Measurements from ENCODE around the gene FBXW8.

FBXW8 gene

GRCh38 chr12:117023998-117024960 lies 113.5 kb downstream of the FBXW8 start:
- no peak for TF ChIP-seq CTCF (IDR thresholded peaks at IDR 0.05; ENCODE audit: insufficient read depth, missing control alignments)
- DNase-seq (ENCODE audit: insufficient read length, low spot score), result no peak
- FAIRE-seq, result no peak

- TF ChIP-seq CTCF (IDR thresholded peaks at IDR 0.05; ENCODE audit: insufficient read depth, missing control alignments), result no peak
- no peak for FAIRE-seq
- no peak for DNase-seq (ENCODE audit: insufficient read length, low spot score)
Observed at GRCh38 chr12:117024961-117025480, 114.3 kb downstream of the FBXW8 start.

- TF ChIP-seq CTCF (IDR thresholded peaks at IDR 0.05; ENCODE audit: insufficient read depth, missing control alignments), result peak; percentile 86
- DNase-seq (ENCODE audit: insufficient read length, low spot score) (peak; percentile 66), FAIRE-seq (no peak)
Observed at GRCh38 chr12:117025481-117026151, 114.9 kb downstream of the FBXW8 start.

GRCh38 chr12:117026343-117026742 lies 115.6 kb downstream of the FBXW8 start:
- no peak for TF ChIP-seq CTCF (IDR thresholded peaks at IDR 0.05; ENCODE audit: insufficient read depth, missing control alignments)
- FAIRE-seq (no peak), DNase-seq (ENCODE audit: insufficient read length, low spot score) (no peak)

- no peak for FAIRE-seq
- no peak for TF ChIP-seq CTCF (IDR thresholded peaks at IDR 0.05; ENCODE audit: insufficient read depth, missing control alignments)
- DNase-seq (ENCODE audit: insufficient read length, low spot score), result no peak
Observed at GRCh38 chr12:117026921-117027250, 116.1 kb downstream of the FBXW8 start.

- TF ChIP-seq CTCF (IDR thresholded peaks at IDR 0.05; ENCODE audit: insufficient read depth, missing control alignments), result no peak
- DNase-seq (ENCODE audit: insufficient read length, low spot score) (no peak), FAIRE-seq (no peak)
Observed at GRCh38 chr12:117027251-117028086, 116.7 kb downstream of the FBXW8 start.

All from D721Med (cell line).